Fibroblast of the aortic adventitia (primary cell): ENCODE measurements around the gene TAGLN2. TPM values are rescaled to one million over a fixed set of nuclear protein-coding genes. Genes with fewer than 3 reads are reported as not detected.

ENCODE experiments used
- DNase-seq: peaks from one replicate; pipeline ENCODE4 v3.0.0-alpha.2; 2010; ENCODE audit warnings: low read depth
- H3K4me3 ChIP-seq: 2 replicates; pipeline ENCODE4 v1.5.1; 2011; ENCODE audit warnings: low read depth, mild to moderate bottlenecking, control low read depth, low read length, moderate library complexity
- total RNA-seq: library from RNA; depleted of rRNA; stranded (reverse); fragments of >200 nt; gene quantifications from 2 replicates; pipeline ENCODE4 v1.2.3, GENCODE V29; 2012; ENCODE audit warnings: low replicate concordance
- TF ChIP-seq, protein P1 (sequence below): IDR thresholded peaks from 2 replicates; pipeline ENCODE4 v1.5.1; 2011; ENCODE audit warnings: mild to moderate bottlenecking, low read length, control low read depth, inconsistent platforms; ENCODE audit not compliant: insufficient read depth

TAGLN2 gene
- total RNA-seq, result 62.4 and 228 TPM in 2 replicates

DNA sequence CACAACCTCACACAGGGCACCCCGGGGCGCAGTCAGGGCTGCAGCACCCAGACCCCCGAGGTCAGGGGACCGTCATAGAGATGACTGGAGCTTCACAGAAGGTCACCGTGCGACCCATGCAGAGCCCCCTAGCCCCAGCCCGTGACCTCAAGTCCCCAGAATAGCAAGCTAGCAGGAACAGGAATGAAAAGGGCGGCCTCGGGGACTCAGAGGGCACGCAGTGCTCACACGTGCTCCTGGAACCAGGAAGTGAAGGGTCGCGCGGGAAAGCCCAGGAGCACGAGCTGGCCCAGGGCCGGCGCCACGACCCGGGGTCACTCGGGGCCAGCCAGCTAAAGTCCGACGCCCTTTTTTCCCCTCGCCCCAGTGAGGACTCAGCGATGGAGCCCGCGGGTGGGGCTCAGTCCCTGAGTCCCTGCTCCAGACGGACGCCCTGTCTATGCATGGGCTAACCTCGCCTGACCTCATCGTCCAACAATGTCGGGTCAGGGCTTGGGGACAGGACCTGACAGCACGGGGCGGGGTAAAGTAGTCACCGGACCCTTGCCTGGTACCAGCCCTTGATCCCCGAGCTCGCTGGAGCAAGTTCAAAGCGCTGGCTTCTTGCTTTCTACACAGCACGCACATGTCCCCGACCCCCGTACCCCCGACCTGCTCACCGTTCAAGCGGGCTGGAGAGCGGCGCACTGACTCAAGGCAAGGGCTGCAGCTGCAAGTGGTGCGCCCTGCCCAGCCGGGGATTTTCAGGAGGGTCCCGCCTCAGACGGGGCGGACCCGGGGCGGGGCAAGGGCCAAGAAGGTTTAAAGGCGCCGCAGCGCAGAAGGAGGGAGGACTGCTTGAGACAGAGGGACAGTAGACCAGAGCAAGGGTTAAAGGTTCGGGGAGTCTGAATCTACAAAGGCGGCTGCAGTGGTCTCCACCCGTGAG is at the start of gene TAGLN2:
TSS of gene TAGLN2 (minus strand) at position 717 of the 928 bp plus-strand sequence. CDS start 4,998 bp downstream, outside the sequence.
- DNase-seq, result peak; percentile 90
- TF ChIP-seq, protein P1, sequence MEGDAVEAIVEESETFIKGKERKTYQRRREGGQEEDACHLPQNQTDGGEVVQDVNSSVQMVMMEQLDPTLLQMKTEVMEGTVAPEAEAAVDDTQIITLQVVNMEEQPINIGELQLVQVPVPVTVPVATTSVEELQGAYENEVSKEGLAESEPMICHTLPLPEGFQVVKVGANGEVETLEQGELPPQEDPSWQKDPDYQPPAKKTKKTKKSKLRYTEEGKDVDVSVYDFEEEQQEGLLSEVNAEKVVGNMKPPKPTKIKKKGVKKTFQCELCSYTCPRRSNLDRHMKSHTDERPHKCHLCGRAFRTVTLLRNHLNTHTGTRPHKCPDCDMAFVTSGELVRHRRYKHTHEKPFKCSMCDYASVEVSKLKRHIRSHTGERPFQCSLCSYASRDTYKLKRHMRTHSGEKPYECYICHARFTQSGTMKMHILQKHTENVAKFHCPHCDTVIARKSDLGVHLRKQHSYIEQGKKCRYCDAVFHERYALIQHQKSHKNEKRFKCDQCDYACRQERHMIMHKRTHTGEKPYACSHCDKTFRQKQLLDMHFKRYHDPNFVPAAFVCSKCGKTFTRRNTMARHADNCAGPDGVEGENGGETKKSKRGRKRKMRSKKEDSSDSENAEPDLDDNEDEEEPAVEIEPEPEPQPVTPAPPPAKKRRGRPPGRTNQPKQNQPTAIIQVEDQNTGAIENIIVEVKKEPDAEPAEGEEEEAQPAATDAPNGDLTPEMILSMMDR, result no peak
- peak within 1 kb of the TSS; percentile 96 for H3K4me3 ChIP-seq

- DNase-seq, result no peak
- no peak overlapping the region for H3K4me3 ChIP-seq
- TF ChIP-seq, protein P1, result no peak
Observed at GRCh38 chr1:159974350-159974965, 49.2 kb upstream of the TAGLN2 start.

- no peak overlapping the region for H3K4me3 ChIP-seq
- no peak for DNase-seq
- TF ChIP-seq, protein P1, result no peak
Observed at GRCh38 chr1:159973350-159973940, 48.1 kb upstream of the TAGLN2 start.

- DNase-seq, result no peak
- TF ChIP-seq, protein P1, result no peak
- no peak overlapping the region for H3K4me3 ChIP-seq
Observed at GRCh38 chr1:159972443-159973205, 47.3 kb upstream of the TAGLN2 start.

- TF ChIP-seq, protein P1, result no peak
- DNase-seq, result no peak
- H3K4me3 ChIP-seq, result no peak overlapping the region
Observed at GRCh38 chr1:159970932-159971342, 45.6 kb upstream of the TAGLN2 start.

- TF ChIP-seq, protein P1, result no peak
- H3K4me3 ChIP-seq, result no peak overlapping the region
- DNase-seq, result no peak
Observed at GRCh38 chr1:159968901-159969300, 43.6 kb upstream of the TAGLN2 start.
